GM12878 (cell line): Measurements from ENCODE around the gene NUMBL. TPM values are rescaled to one million over a fixed set of nuclear protein-coding genes. Genes with fewer than 3 reads are reported as not detected.
A peak's percentile ranks its signal among the peaks of the same experiment; 100 is the strongest.

Source experiments
- ASH2L ChIP-seq: fragments of 300-600, 200-600 bp; sonication (generic); IDR thresholded peaks from 2 replicates; pipeline ENCODE4 v1.6.1; 2017; ENCODE audit warnings: low read depth, mild to moderate bottlenecking, borderline replicate concordance
- BMI1 ChIP-seq: fragments of 450-650 bp; IDR thresholded peaks from 2 replicates; pipeline ENCODE4 v1.6.1; 2016; ENCODE audit warnings: mild to moderate bottlenecking, moderate library complexity, borderline replicate concordance
- CHD1 ChIP-seq: IDR thresholded peaks from 2 replicates; pipeline ENCODE4 v1.6.1; 2012; ENCODE audit warnings: low read depth, low read length, improper control_type of control experiment
- CREM ChIP-seq: IDR thresholded peaks from 2 replicates; pipeline ENCODE4 v1.6.1; 2014; ENCODE audit warnings: antibody characterized with exemption, low read depth
- DPF2 ChIP-seq: fragments of 450-650 bp; IDR thresholded peaks from 2 replicates; pipeline ENCODE4 v1.6.1; 2017; ENCODE audit warnings: mild to moderate bottlenecking
- EED ChIP-seq: sonication (generic); IDR thresholded peaks from 2 replicates; pipeline ENCODE4 v1.6.1; 2016; ENCODE audit warnings: antibody characterized with exemption, low read depth
- EP300 ChIP-seq, 2 experiments: fragments of 150-350 bp in 1 of 2; IDR thresholded peaks; 2 replicates each; pipeline ENCODE4 v1.6.1; 2011 to 2012; ENCODE audit warnings: low read depth in 2 of 2, low read length in 2 of 2, borderline replicate concordance in 1 of 2, improper control_type of control experiment in 1 of 2, inconsistent platforms in 1 of 2; ENCODE audit not compliant: control insufficient read depth in 1 of 2
- GATAD2B ChIP-seq: fragments of 450-650 bp; conservative IDR thresholded peaks from 2 replicates; pipeline ENCODE4 v1.6.1; 2017; ENCODE audit warnings: low read depth, mild to moderate bottlenecking, moderate library complexity
- IKZF2 ChIP-seq, 2 experiments: fragments of 450-650 bp; IDR thresholded peaks; 2 replicates each; pipeline ENCODE4 v1.6.1; 2017; ENCODE audit warnings: mild to moderate bottlenecking in 2 of 2, moderate library complexity in 2 of 2
- JUND ChIP-seq: IDR thresholded peaks from 2 replicates; pipeline ENCODE4 v1.6.1; 2012; ENCODE audit warnings: low read depth, mild to moderate bottlenecking, low read length, improper control_type of control experiment, moderate library complexity
- LARP7 ChIP-seq: fragments of 450-650 bp; IDR thresholded peaks from 2 replicates; pipeline ENCODE4 v1.6.1; 2017; ENCODE audit warnings: mild to moderate bottlenecking
- MTA2 ChIP-seq: fragments of 450-650 bp; IDR thresholded peaks from 2 replicates; pipeline ENCODE4 v1.6.1; 2016; ENCODE audit warnings: low read depth, mild to moderate bottlenecking, moderate library complexity
- MTA3 ChIP-seq: IDR thresholded peaks from 2 replicates; pipeline ENCODE4 v1.6.1; 2012; ENCODE audit warnings: low read length, inconsistent platforms, borderline replicate concordance
- MYB ChIP-seq: fragments of 150-350 bp; IDR thresholded peaks from 2 replicates; pipeline ENCODE4 v1.6.1; 2014; ENCODE audit warnings: mild to moderate bottlenecking, low read depth, low read length, borderline replicate concordance
- NKRF ChIP-seq: fragments of 450-650 bp; conservative IDR thresholded peaks from 2 replicates; pipeline ENCODE4 v1.6.1; 2017; ENCODE audit warnings: mild to moderate bottlenecking, moderate library complexity
- PKNOX1 ChIP-seq: fragments of 450-650 bp; IDR thresholded peaks from 2 replicates; pipeline ENCODE4 v1.6.1; 2016; ENCODE audit warnings: mild to moderate bottlenecking
- STAT1 ChIP-seq: fragments of 450-650 bp; conservative IDR thresholded peaks from 2 replicates; pipeline ENCODE4 v1.6.1; 2014; ENCODE audit warnings: antibody characterized with exemption, mild to moderate bottlenecking
- TBL1XR1 ChIP-seq: IDR thresholded peaks from 2 replicates; pipeline ENCODE4 v1.6.1; 2012; ENCODE audit warnings: low read depth, low read length, improper control_type of control experiment
- TCF12 ChIP-seq: IDR thresholded peaks from 2 replicates; pipeline ENCODE4 v1.6.1; 2011; ENCODE audit warnings: low read depth, mild to moderate bottlenecking, low read length
- TCF3 ChIP-seq: IDR thresholded peaks from 2 replicates; pipeline ENCODE4 v1.6.1; 2012; ENCODE audit warnings: low read depth, mild to moderate bottlenecking, low read length, borderline replicate concordance; ENCODE audit not compliant: insufficient read depth
- YY1 ChIP-seq: IDR thresholded peaks from 2 replicates; pipeline ENCODE4 v1.6.1; 2011; ENCODE audit warnings: low read depth, mild to moderate bottlenecking, low read length
- ZNF687 ChIP-seq: fragments of 450-650 bp; IDR thresholded peaks from 2 replicates; pipeline ENCODE4 v1.6.1; 2017; ENCODE audit warnings: mild to moderate bottlenecking, moderate library complexity
- polyA plus RNA-seq, 11 experiments: library from polyadenylated mRNA; depleted of rRNA in 4 of 11; unstranded in 6 of 11; stranded (reverse) in 5 of 11; fragments of >200 nt; fragmentation: Nextera tagmentation in 4 of 11; fragmentation: Illumina TruSeq in 1 of 11; extraction: Ambion mirVana in 4 of 11; extraction: Trizol in 1 of 11; gene quantifications; 1 replicate in 1 of 11; 2 replicates in 10 of 11; pipeline versions ENCODE4 v1.2.1 to v1.2.3, GENCODE V29; 2011 to 2016; ENCODE audit warnings: inconsistent platforms in 2 of 11, missing spikeins in 2 of 11, low read depth in 1 of 11
- total RNA-seq, 4 experiments: library from RNA; depleted of rRNA in 3 of 4; stranded (reverse); fragments of >200 nt in 3 of 4; fragmentation: Illumina TruSeq in 1 of 4; extraction: Trizol in 1 of 4; gene quantifications; 2 replicates each; pipeline versions ENCODE4 v1.2.1 to v1.2.3, GENCODE V29; 2013 to 2021

The NUMBL gene
- total and polyA plus RNA-seq, 10 of the 15 experiments (the other 5 are each of a cell fraction or from before 2014, with no cell fraction given): 0.16 to 9.4 (median 1.9) TPM

DNA sequence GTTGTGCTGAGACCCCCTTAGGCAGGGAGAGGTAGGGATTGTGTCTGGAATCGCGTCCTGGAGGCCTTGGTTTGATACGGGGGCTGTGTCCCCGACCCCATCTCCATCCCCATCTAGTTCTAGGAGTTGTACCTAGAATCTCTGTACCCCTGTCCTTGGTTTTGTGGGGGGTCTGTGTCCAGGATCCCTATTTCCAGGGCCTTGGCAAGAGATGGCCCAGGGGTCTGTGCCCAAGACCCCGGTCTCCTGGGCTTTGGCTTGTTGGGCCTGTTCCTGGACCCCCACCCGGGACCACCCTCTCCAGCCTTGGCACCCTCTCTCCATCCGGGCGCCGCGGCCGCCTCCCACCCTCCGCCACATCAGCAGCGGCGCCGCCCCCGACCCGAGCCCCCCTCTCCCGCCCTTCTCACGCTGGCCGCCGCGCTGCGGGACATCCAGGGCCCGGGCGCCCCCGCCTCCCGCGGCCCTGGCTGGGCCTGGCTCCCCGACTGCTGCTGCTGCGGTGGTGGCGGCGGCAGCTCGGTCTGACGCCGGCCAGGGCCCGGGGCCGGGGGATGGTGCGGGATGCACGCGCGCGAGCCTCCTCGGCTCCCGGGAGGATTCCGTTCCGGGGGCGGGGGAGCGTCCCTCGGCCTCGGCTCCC, at the start of gene NUMBL (continued):
- TF ChIP-seq STAT1: no peak
- TF ChIP-seq GATAD2B: no peak
- no peak for TF ChIP-seq YY1
- TF ChIP-seq JUND: no peak
- no peak for TF ChIP-seq CHD1
- TF ChIP-seq NKRF: peak; percentile 65; the same call in 1 of the 2 replicates
- no peak for TF ChIP-seq BMI1
- TF ChIP-seq ZNF687: 0 out of 2 replicates have a peak, but pooled peaks have one; percentile 21
- TF ChIP-seq TCF12: 0 out of 2 replicates have a peak, but pooled peaks have one; percentile 3
- TF ChIP-seq MTA2: no peak
- TF ChIP-seq DPF2: peak; percentile 47
- no peak for TF ChIP-seq CREM
- no peak for TF ChIP-seq EED
- no peak for TF ChIP-seq TBL1XR1
- TF ChIP-seq TCF3: no peak
- no peak for TF ChIP-seq IKZF2 (IDR thresholded peaks at IDR 0.05)
- no peak for TF ChIP-seq MTA3
- no peak for TF ChIP-seq EP300 (IDR thresholded peaks at IDR 0.05; ENCODE audit: borderline replicate concordance in 1 of 2, control insufficient read depth in 1 of 2, low read depth in 2 of 2, low read length in 2 of 2)
- TF ChIP-seq PKNOX1: no peak
- no peak for TF ChIP-seq MYB
- TF ChIP-seq ASH2L: no peak
- TF ChIP-seq LARP7: peak; percentile 41; the same call in 1 of the 2 replicates
